DMS153 (cell line): ENCODE data around the gene CEP295NL.
A peak's percentile ranks its signal among the peaks of the same experiment; 100 is the strongest.
"Not testable (repeated sequence)": the region's sequence is repeated elsewhere in the genome, so short reads cannot be mapped to it uniquely, and the experiment has no call there.

Experiments
- DNase-seq: peaks from one replicate; lab custom pipeline; 2025; lab: John Stamatoyannopoulos, UW

The CEP295NL gene, protein sequence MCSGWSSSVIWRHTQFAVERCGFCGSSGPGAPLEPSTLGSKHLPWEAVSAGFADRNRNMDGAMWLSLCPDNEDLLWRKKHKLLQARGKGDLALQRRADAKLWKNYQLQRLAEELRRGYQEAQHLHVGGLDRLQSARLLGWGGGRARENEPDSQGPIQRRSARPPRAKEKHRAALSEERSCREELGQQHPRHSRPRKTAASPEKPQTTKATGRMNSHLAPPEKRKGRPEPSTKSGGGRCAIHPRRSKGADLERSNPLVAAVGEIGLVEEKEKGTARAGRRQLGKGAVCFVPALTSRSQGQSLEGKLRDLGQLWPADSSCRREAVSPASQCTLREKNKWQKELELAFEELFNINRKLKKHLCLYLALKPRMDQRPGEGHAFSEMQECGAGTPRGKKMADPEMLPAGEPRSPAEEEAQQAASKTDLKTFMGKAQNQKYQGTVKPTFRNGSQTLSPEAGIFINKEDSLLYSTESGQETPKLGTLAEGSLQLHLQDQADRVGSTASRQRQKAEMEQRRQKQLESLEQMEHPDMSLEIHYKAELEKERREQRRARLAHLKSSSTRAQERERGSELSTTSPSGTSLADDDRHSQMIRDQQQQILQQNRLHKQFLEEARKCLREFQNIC

DNA sequence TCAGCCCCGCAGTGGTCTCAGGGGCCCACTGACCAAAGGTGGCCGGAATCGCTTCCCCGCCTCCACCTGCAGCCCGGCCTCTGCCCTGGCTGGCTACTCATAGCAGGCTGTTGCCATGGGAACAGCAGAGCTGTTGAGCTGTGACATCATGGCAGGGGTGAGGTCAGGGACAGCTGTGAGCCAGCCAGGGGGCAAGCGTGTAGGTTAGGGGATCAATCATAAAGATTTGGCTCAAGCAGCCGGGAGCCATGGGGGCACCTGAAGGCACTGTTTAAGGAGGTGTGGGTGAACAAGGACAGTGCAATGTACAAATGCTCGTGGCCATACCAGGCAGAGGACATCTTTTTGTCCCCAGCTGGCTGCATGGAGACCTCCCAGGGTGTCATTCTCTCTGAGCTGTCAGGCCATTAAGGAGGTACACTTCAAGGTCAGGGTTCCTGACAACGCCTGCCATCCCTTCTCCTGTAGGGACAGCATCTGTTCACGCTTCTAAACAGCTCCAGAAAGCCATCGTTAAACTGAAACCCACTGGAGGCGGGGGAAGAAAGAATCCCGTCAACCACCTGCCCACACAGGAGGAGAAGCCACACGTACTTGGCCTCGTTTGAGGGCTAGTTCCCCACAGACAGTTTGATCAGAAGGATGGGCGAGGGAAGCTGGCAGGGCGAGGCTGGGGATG, at the start of gene CEP295NL:
Gene CEP295NL, minus strand, starts transcription at position 101 of the 679 bp plus-strand sequence. CDS start 1,373 bp downstream, outside the sequence.
- no peak for DNase-seq

DNA sequence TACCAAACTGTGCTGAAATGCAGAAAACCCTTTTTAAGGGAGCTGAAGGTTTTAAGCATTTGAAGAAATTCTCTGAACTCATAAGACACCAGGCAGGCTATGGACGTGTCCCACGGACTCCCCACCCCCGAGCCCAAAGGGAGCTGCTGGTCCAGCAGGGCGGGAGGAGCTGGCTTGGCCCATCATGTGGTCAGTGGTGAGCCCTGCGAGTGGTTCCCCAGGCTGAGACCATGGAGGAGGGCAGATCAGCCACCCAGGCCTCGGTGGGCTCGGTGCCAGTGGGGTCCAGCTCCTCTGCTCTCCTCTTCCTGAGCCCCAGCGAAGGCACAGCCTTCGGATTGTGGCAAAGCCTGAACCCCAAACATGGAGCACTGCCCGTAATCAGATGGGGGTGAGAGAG, 49.7 kb upstream of the CEP295NL start:
- DNase-seq = no peak

DNA sequence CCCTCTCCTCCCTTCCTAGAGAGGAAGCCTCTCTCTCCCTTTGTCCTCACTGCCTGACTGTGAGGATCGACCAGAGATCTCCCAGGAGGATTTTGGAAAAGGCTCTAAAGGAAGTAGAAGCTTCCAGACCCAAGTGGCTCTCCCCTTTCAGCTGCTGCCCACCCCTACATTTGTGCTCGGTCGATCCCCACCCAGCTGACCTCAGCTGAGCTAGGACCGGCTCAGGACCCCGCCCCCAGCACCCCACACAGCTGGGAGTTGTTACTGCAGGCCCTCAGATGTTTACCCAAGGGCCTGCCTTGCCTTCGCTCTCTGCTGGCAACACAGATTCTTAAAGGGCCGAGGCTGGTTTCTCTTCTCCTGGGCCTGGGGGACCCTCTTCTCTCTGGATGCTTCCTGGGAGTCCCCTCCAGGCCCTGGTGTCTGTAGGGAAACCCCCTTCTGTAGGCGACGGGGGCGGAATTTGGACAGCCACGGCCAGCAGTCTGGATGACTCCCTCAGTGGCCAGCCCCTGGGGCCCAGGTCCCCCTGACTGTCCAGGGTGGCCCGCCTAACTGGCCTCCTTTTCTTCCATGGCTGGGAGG, 49.1 kb upstream of the CEP295NL start:
- DNase-seq = no peak

DNA sequence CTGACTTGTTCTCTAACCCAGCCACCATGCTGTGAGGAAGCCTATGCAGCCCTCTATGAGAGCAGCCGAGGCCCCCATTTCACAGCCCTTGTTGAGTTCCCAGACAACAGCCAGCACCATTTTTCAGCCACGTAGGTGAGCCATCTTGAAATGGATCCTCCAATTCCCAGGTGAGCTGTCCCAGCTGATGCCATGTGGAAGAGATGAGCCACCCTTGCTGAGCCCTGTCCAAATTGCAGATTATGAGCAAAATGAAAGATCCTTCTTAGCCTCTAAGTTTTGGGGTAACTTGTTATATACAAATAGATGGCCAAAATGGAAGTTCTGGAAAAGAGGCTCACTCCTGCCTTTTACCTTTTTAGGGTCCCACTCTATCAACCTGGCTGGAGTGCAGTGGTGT, 47.9 kb upstream of the CEP295NL start:
- DNase-seq = no peak

DNA sequence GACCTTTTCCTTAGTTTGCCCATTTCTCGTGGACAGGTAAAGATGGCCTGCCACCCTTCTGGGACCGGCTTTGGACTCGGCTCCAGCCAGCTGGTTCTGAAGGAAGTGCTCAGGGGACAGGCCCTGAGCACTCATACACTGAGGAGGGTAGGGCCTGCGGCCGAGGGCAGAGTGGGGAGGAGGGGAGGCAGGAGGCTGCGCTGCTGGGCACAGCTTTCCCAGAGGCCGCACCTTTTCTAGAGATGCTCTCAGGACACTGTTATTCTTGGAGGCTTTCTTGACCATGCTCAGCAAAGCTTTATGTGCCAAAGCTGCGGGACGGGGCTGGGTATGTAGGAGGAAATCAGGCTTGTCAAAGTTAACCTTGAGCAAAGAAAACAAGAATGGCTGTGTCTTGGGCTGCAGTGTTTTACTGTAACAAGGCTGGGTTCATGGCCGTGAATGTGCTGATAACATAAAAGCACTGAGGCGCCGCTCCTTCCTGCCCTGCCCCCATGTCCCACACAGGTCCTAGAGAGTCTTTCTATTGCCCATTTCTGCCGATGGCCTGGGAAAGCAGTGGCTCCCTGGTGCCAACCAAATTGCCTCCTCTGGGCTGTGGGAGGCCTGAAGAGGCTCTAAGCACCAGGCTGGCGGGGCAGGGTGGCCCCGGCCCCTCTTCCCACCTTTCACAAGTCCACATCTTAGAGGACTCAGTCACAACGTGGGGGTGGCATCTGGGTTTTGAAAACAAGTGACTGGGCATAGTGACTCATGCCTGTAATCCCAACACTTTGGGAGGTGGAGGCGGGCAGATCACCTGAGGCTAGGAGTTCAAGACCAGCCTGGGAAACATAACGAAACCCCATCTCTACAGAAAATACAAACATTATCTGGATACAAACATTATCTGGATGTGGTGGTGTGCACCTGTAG, 44.5 kb upstream of the CEP295NL start:
- DNase-seq = no peak

DNA sequence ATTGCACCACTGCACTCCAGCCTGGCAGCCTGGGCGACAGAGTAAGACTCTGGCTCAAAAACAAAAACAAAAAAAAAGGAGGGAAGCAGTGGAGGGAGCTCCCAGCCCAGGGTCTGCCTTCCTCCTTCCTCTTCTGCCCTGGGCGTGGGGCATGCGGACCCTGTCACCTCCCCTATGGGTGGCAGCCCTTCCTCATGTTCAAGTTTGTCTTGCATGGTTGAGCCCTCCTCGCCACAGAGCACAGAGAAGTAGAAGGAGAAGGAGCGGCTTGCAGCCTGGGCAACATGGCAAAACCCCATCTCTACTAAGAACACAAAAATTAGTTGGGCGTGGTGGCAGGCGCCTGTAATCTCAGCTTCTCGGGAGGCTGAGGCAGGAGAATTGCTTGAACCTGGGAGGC, 43.6 kb upstream of the CEP295NL start:
- no peak for DNase-seq

DNA sequence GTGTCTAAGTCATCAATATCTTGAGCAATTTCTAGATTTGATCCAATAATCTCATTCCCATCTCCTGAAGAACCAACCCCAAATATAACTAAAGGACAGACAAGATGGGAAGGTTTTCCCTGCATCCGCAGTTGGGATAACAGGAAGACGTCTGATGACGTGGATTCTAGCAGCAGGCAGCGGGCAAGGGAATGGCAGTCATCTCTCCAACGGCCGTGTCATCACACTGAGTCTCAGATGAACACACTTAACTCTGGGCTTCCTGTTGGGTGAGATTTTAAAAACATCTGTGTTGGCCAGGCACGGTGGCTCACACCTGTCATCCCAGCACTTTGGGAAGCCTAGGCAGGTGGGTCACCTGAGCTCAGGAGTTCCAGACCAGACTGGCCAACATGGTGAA, 43.1 kb upstream of the CEP295NL start:
- no peak for DNase-seq

DNA sequence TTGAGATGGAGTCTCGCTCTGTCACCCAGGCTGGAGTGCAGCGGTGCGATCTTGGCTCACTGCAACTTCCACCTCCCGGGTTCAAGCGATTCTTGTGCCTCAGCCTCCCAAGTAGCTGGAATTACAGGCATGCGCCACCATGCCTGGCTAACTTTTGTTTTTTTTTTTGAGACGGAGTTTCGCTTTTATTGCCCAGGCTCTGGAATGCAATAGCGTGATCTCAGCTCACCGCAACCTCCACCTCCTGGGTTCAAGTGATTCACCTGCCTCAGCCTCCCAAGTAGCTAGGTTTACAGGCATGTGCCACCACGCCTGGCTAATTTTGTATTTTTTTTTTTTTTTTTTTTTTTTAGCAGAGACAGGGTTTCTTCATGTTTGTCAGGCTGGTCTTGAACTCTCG, 42.5 kb upstream of the CEP295NL start:
- DNase-seq = not testable (repeated sequence)

DNA sequence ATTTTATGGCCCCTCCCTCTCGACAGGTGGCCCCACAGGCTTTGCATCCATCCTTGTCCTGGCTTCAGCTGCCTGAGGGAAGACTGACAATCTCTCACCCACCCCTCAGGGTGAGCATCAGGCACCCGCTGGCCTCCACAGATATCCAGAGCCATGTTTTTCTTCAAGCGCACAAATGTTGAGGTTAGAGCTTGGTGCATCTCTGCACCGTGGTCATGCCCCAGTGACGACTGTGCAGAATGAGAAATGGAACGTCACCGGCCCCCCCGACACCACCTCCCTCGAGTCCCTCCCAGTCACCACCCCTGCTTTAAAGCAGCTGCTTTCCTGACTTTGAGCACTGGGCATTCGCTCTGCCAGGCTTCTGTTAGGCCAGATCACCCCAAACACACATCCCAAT, 42.0 kb upstream of the CEP295NL start:
- DNase-seq = no peak

DNA sequence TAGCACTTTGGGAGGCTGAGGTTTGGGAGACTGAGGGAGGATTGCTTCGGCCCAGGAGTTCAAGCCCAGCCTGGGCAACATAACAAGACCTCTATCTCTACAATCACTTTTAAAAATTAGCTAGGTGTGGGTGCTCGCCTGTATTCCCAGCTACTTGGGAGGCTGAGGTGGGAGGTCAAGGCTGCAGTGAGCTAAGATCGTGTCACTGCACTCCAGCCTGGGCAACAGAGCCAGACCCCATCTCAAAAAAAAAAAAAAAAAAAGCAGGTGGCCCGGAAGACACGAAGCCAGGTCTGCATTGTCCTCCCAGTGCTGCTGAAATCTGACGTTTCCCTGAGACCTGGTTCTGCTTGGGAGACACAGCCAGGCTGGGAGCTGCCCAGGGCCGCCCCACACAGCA, 41.0 kb upstream of the CEP295NL start:
- no peak for DNase-seq

DNA sequence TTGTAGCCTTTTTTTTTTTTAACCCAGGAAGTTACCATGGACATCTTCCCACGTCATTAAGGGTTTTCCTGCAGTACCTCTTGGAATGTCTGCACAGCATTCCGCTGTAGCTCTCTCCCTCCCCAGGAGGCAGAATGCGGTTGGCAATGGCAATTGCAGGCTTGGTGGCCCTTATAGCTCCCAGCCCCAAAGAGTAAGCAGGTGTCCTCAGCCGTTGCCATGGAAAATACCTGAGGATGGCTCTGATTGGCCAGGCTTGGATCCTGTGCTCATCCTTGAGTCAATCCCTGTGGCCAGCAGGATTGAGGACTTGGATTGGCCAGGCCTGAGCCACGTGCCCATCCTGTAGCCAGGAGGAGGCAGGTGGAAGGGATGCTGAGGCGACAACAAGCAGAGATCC, 37.7 kb upstream of the CEP295NL start:
- DNase-seq = no peak

DNA sequence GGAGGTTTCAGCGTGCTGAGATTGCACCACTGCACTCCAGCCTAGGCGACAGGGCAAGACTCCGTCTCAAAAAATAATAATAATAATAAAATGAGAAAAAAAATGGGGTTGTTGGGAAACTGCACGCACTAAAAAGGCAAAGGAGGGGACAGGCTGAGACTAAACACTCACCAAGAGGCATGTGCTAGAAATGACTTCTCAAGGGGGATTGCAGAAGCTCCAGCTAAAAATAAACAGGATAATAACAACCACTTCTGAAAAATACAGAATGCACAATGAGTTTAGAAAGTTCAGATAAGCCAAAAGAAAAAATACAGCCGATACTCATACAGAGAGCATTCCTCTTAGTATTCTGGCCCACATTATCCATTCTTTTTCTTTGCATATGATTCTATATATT, 37.3 kb upstream of the CEP295NL start:
- DNase-seq = no peak

DNA sequence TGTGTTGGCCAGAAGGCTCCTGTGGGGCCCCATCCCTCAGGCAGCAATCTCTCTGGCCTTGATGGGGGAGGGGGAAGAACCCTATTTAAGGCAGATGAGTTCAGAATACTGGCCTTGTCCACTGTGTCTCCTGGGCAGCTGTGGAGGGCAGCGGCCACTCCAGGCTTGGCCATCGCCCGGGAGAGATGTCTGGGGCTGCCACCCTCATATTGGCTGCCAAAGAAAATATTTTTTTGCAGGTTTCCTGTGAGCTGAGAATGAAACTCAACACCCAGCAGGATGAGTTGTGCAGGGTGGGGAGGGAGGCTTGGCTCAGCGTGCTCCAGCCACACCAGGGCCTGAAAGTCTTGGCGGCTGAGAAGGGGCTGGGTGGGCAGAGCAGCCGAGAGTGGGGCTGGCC, 36.6 kb upstream of the CEP295NL start:
- DNase-seq = no peak

DNA sequence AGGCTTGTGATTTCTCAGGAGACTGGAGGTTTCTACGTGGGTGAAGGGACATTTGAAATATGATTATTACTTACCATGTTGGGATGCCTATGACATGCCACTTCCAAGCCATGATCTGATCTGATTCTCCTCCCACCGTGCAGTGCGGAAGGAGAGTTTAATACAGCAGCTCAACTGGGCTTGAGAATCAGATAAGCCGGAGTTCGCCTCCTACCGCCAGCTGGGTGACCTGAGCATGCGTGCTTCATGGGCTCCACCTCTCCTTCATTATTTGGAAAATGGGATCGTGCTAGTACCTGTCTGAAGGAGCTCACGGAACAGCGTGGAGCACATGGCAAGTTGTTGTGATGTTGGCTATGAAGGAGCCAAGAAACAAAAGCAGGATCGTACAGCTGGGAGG, 34.6 kb upstream of the CEP295NL start:
- no peak for DNase-seq

DNA sequence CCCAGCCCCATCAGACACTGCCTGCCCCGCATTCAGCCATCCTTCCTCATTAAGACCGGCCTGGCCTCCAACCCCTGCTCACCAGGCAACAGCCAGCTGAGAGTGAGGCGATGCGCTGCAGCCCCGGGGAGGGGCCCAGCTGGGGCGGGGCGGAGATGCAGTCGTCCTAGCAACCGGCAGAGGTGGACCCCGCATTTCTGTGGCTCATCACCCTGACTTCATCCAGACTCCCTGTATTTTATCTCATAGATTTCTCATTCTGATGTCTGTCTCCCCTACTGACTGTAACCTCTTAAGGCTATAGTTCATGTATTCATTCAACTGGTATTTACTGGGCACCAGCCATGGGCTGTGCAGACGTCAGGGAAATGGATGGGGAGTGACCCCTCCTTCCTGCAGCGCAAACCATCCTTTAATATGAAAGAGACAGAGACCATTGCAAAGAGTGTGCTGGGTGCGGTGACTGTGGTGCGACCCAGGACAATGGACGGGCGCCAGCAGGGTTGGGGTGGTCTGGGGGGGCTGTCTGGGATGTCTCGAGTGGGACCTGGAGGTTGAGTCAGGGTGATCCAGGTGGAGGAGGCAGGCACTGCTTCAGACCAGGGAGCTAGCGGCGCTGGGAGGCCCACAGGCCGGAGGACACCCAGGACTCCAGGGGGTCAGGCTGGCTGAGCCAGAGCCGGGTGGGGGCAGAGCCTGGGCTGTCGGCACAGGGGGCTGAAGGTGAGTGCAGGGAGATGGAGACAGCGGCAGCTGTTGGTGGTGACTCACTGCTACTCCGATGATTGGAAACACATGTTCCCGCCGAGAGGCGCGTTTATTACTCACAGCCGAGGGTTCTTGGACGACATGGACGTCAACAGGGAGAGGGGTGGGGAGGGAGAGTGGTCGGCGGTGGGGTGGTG, 32.7 kb upstream of the CEP295NL start:
- no peak for DNase-seq

DNA sequence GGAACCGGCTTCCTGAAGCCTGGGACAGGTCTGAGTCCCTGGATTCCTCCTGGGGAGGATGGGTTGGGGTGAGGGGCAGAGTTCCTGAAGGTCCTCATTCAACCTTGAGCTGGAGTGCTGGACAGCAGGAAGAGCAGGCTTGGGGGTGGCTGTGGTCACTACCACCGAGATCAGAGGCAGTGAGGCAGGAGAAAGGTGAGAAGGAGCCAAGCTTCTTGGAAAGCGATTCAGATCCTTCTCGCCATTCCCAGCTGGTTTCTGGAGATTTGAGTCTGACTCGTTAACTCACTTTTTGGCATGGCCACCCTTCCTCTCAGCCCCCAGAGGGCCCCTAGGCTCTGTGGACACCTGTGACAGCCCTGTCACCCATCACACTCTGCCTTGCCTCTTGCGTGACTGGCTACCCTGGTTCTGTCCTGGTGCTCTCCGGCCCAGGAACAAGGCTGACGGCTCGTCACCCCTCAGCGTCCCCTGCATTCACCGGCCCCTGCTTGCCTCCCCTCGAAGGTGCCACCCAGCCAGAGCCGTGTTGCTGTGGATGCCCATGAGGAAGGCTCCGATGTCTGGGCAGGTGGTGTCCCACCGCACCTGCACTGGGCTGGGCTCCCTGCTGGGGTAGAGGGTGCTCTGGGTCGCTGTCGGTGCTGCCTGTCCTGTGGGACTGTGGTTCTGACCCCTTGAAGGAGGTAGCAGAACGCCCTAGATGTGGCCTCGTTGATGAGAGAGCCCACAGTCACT, 31.8 kb upstream of the CEP295NL start:
- DNase-seq = no peak

DNA sequence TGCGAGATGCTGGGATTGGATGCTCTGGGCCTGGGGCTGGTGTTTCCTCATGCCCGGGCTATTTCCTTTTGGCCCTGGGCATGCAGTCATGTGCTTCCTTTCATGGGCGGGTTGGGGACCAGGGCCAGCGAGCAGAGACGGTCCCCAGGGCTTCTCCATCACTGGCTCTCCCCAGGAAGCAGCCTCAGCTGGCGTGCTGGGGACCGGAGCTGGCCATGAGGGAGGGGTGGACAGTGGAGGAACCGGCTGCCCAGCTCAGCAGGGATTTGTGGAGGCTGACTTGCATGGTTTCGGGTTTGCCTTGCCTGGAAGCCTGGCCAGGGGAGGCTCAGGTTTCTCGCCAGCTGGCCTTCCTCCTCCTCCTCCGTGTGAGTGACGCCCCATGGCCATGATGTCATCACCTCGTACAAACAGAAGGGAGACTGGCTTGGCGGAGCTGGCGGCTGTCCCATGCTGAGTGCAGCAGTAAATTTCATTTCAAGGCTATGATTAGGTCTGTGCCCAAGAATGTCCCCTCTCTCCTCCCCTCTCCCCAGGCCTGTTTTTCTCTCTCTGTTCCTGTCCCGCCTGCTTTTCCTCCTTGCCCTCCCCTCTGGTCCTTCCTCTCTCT, 31.1 kb upstream of the CEP295NL start:
- peak; percentile 89 for DNase-seq

DNA sequence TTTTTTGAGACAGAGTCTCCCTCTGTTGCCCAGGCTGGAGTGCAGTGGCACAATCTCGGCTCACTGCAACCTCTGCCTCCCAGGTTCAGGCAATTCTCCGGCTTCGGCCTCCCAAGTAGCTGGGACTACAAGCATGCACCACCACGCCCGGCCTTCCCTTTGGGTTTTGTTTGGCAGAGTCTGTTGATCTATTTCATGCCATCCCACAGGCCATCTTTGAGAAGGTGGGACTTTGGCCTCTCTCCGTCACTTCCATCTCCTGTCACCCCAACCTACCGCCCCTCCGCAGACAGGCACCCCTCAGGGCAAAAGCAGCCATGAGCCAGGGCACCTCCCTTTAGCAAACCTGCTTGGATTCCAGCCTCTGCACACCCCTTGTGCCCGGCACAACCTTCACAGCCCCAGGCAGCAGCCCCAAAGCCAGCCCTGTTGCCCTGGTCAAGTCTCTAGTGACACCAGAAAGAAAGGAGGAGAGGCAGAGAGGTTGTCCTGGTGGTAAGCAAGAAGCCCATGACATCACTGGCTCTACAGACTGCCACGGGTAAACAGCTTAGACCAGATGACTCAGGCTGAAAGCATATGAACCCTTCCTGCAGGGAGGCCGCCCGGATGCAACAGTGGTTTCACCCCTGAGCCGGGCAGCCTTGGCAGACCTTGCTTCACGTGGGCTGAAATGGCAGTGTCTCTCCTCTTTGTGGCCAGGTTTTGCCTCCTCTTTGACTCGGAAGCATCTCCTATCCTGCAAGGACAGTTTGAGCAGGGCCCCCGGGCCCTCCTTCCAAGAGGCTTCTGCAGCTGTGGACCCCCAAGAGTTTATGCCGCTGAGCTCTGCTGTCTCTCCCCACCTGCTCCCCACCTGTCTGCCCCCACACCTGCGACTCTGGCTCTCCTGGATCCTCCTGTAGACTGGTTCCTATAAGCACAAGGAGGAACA, 30.3 kb upstream of the CEP295NL start:
- peak; percentile 36 for DNase-seq
